ENCODE data around the gene MAF.

Gene MAF

GRCh38 chr16:79593754-79594153, 6.8 kb downstream of the MAF start:
- Histone ChIP-seq H3K36me3 (ENCODE audit: control insufficient read depth in 1 of 2, insufficient read depth in 2 of 2, low read depth in 1 of 2, low read length in 2 of 2) (peaks cover 6 to 7% of the 10 kb centered on the region in 2 experiments), H2BK15ac (ENCODE audit: low read depth, poor library complexity, severe bottlenecking) (no peak overlapping the region), H2BK5ac (ENCODE audit: low read depth, low read length, poor library complexity, severe bottlenecking) (no peak overlapping the region), H4K91ac (ENCODE audit: low read length) (no peak overlapping the region), H3K23ac (ENCODE audit: low read length in 2 of 2) (no peak overlapping the region), H3K18ac (ENCODE audit: low read depth in 1 of 2, low read length in 2 of 2) (no peak overlapping the region), H3K27me3 (ENCODE audit: control insufficient read depth in 1 of 2, insufficient read depth in 1 of 2, low read length in 2 of 2) (no peaks in the 10 kb centered on the region), H2BK120ac (ENCODE audit: low read depth, low read length) (no peak overlapping the region), H3K79me1 (replicated peaks; ENCODE audit: low read length, poor library complexity, severe bottlenecking) (peaks cover 7% of the 10 kb centered on the region), H2AK5ac (ENCODE audit: low read length, severe bottlenecking) (no peak overlapping the region), H3K27ac (ENCODE audit: low read length, poor library complexity, severe bottlenecking) (no peak overlapping the region), H3K4ac (ENCODE audit: low read depth in 1 of 2, low read length in 2 of 2) (no peak overlapping the region), H3K9ac (ENCODE audit: low read length) (peak overlapping the region; percentile 92), H3K4me1 (ENCODE audit: control insufficient read depth, insufficient read depth, low read depth, low read length) (peaks cover 7% of the 10 kb centered on the region), H3K14ac (ENCODE audit: low read length in 2 of 2) (no peak overlapping the region), H4K8ac (ENCODE audit: low read length) (no peak overlapping the region), H3K4me3 (ENCODE audit: insufficient read depth in 1 of 2, low read depth in 1 of 2, low read length in 2 of 2) (peak overlapping the region in 1 of 2 experiments; percentile 60), H3K4me2 (ENCODE audit: low read length, poor library complexity, severe bottlenecking) (no peak overlapping the region), H2AFZ (ENCODE audit: low read depth, low read length) (no peak overlapping the region), H3K9me3 (ENCODE audit: control insufficient read depth, low read length) (no peaks in the 10 kb centered on the region), H2BK12ac (ENCODE audit: low read length in 2 of 2) (no peak overlapping the region)
- no peak for DNase-seq
- 95% methylated on average over 6 of the region's 8 CpGs for WGBS

DNA sequence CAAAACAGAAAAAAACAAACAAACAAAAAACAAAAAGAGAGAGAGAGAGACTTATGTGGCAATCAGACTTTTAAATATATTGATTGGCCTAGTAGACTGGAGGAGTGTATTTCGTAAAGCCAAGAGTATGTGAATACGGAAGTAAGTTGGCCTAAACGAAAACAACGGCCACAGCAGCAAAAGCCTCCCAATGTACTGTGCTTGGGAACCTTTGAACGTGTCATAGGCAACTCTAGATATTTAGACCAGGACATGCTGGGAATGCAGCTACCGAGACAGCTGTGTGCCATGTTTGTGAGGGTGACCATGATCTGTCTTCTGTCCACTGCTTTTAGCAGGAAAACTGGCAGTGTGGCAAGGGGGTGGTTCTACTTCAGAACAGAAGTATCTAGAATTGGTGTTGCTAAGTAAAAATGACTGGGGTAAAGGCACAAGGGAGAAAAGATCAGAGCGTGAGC, 7.4 kb downstream of the MAF start:
- peak overlapping the region; percentile 92 for H3K9ac ChIP-seq (ENCODE audit: low read length)
- no peaks in the 10 kb centered on the region for H3K9me3 ChIP-seq (ENCODE audit: control insufficient read depth, low read length)
- H3K18ac ChIP-seq (ENCODE audit: low read depth in 1 of 2, low read length in 2 of 2): no peak overlapping the region
- H3K4ac ChIP-seq (ENCODE audit: low read depth in 1 of 2, low read length in 2 of 2): no peak overlapping the region
- no peak overlapping the region for H2AFZ ChIP-seq (ENCODE audit: low read depth, low read length)
- H3K36me3 ChIP-seq (ENCODE audit: control insufficient read depth in 1 of 2, insufficient read depth in 2 of 2, low read depth in 1 of 2, low read length in 2 of 2): peaks cover 6 to 7% of the 10 kb centered on the region in 2 experiments
- H3K79me1 ChIP-seq (replicated peaks; ENCODE audit: low read length, poor library complexity, severe bottlenecking): peaks cover 7% of the 10 kb centered on the region
- H4K8ac ChIP-seq (ENCODE audit: low read length): peak overlapping the region; percentile 42
- H2BK12ac ChIP-seq (ENCODE audit: low read length in 2 of 2): no peak overlapping the region
- H3K27ac ChIP-seq (ENCODE audit: low read length, poor library complexity, severe bottlenecking): no peak overlapping the region
- H3K27me3 ChIP-seq (ENCODE audit: control insufficient read depth in 1 of 2, insufficient read depth in 1 of 2, low read length in 2 of 2): no peaks in the 10 kb centered on the region
- H3K4me2 ChIP-seq (ENCODE audit: low read length, poor library complexity, severe bottlenecking): no peak overlapping the region
- peak; percentile 16 for DNase-seq
- peaks cover 7% of the 10 kb centered on the region for H3K4me1 ChIP-seq (ENCODE audit: control insufficient read depth, insufficient read depth, low read depth, low read length)
- H2BK120ac ChIP-seq (ENCODE audit: low read depth, low read length): no peak overlapping the region
- H4K91ac ChIP-seq (ENCODE audit: low read length): no peak overlapping the region
- H2BK15ac ChIP-seq (ENCODE audit: low read depth, poor library complexity, severe bottlenecking): no peak overlapping the region
- H3K23ac ChIP-seq (ENCODE audit: low read length in 2 of 2): no peak overlapping the region
- no peak overlapping the region for H2AK5ac ChIP-seq (ENCODE audit: low read length, severe bottlenecking)
- H2BK5ac ChIP-seq (ENCODE audit: low read depth, low read length, poor library complexity, severe bottlenecking): no peak overlapping the region
- peak overlapping the region in 1 of 2 experiments; percentile 60 for H3K4me3 ChIP-seq (ENCODE audit: insufficient read depth in 1 of 2, low read depth in 1 of 2, low read length in 2 of 2)
- no peak overlapping the region for H3K14ac ChIP-seq (ENCODE audit: low read length in 2 of 2)
- 75% methylated on average over 7 of the region's 7 CpGs for WGBS

DNA sequence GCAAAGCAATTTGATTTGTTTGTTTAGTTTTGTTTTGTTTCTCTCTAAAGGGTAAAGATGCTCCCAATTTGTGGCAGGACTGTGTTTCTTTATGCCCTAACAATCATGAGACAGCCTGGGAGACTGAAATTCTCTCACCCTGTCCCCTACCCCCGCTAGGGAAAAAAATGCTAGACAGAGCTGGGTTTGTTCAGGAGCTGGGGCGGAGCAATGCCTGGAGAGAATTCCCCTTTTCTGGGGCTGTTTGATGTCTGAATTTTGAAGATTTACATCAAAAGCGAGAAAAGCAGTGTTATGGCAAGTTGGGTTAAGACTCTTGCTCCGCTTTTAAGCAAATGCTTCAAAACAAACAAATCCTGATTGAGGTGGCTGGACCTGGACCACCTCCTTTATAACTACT, 8.4 kb downstream of the MAF start:
- Histone ChIP-seq H4K8ac (ENCODE audit: low read length) (no peak overlapping the region), H3K4me2 (ENCODE audit: low read length, poor library complexity, severe bottlenecking) (no peak overlapping the region), H2BK12ac (ENCODE audit: low read length in 2 of 2) (no peak overlapping the region), H3K18ac (ENCODE audit: low read depth in 1 of 2, low read length in 2 of 2) (no peak overlapping the region), H3K4me1 (ENCODE audit: control insufficient read depth, insufficient read depth, low read depth, low read length) (peaks cover 7% of the 10 kb centered on the region), H3K36me3 (ENCODE audit: control insufficient read depth in 1 of 2, insufficient read depth in 2 of 2, low read depth in 1 of 2, low read length in 2 of 2) (peaks cover 6 to 7% of the 10 kb centered on the region in 2 experiments), H3K14ac (ENCODE audit: low read length in 2 of 2) (no peak overlapping the region), H2AFZ (ENCODE audit: low read depth, low read length) (no peak overlapping the region), H3K23ac (ENCODE audit: low read length in 2 of 2) (no peak overlapping the region), H2BK120ac (ENCODE audit: low read depth, low read length) (no peak overlapping the region), H3K9ac (ENCODE audit: low read length) (peak overlapping the region; percentile 92), H3K4ac (ENCODE audit: low read depth in 1 of 2, low read length in 2 of 2) (no peak overlapping the region), H3K79me1 (replicated peaks; ENCODE audit: low read length, poor library complexity, severe bottlenecking) (peaks cover 7% of the 10 kb centered on the region), H3K4me3 (ENCODE audit: insufficient read depth in 1 of 2, low read depth in 1 of 2, low read length in 2 of 2) (no peak overlapping the region), H2AK5ac (ENCODE audit: low read length, severe bottlenecking) (no peak overlapping the region), H2BK15ac (ENCODE audit: low read depth, poor library complexity, severe bottlenecking) (no peak overlapping the region), H3K27ac (ENCODE audit: low read length, poor library complexity, severe bottlenecking) (no peak overlapping the region), H3K9me3 (ENCODE audit: control insufficient read depth, low read length) (no peaks in the 10 kb centered on the region), H2BK5ac (ENCODE audit: low read depth, low read length, poor library complexity, severe bottlenecking) (no peak overlapping the region), H3K27me3 (ENCODE audit: control insufficient read depth in 1 of 2, insufficient read depth in 1 of 2, low read length in 2 of 2) (no peaks in the 10 kb centered on the region), H4K91ac (ENCODE audit: low read length) (no peak overlapping the region)
- 90% methylated on average over 4 of the region's 4 CpGs for WGBS
- no peak for DNase-seq

GRCh38 chr16:79589601-79590102, 10.9 kb downstream of the MAF start:
- Histone ChIP-seq H3K36me3 (ENCODE audit: control insufficient read depth in 1 of 2, insufficient read depth in 2 of 2, low read depth in 1 of 2, low read length in 2 of 2) (peaks cover 2 to 7% of the 10 kb centered on the region in 2 experiments), H3K79me1 (replicated peaks; ENCODE audit: low read length, poor library complexity, severe bottlenecking) (peaks cover 7% of the 10 kb centered on the region)
- WGBS: 21% methylated on average over 43 of the region's 43 CpGs

More at GRCh38 chr16:79589601-79590102, 10.9 kb downstream of the MAF start:
- H4K8ac ChIP-seq (ENCODE audit: low read length): no peak overlapping the region
- H3K4me3 ChIP-seq (ENCODE audit: insufficient read depth in 1 of 2, low read depth in 1 of 2, low read length in 2 of 2): peak overlapping the region in 1 of 2 experiments; percentile 75
- H2BK5ac ChIP-seq (ENCODE audit: low read depth, low read length, poor library complexity, severe bottlenecking): no peak overlapping the region
- H3K27me3 ChIP-seq (ENCODE audit: control insufficient read depth in 1 of 2, insufficient read depth in 1 of 2, low read length in 2 of 2): no peaks in the 10 kb centered on the region
- H3K9ac ChIP-seq (ENCODE audit: low read length): peak overlapping the region; percentile 81
- H3K9me3 ChIP-seq (ENCODE audit: control insufficient read depth, low read length): no peaks in the 10 kb centered on the region
- H2BK15ac ChIP-seq (ENCODE audit: low read depth, poor library complexity, severe bottlenecking): no peak overlapping the region
- no peak overlapping the region for H2BK12ac ChIP-seq (ENCODE audit: low read length in 2 of 2)
- H4K91ac ChIP-seq (ENCODE audit: low read length): no peak overlapping the region
- no peak overlapping the region for H3K4ac ChIP-seq (ENCODE audit: low read depth in 1 of 2, low read length in 2 of 2)
- no peak for DNase-seq
- no peak overlapping the region for H3K18ac ChIP-seq (ENCODE audit: low read depth in 1 of 2, low read length in 2 of 2)
- no peak overlapping the region for H2AK5ac ChIP-seq (ENCODE audit: low read length, severe bottlenecking)
- no peak overlapping the region for H3K14ac ChIP-seq (ENCODE audit: low read length in 2 of 2)
- H3K4me2 ChIP-seq (ENCODE audit: low read length, poor library complexity, severe bottlenecking): no peak overlapping the region
- no peak overlapping the region for H3K23ac ChIP-seq (ENCODE audit: low read length in 2 of 2)
- no peak overlapping the region for H3K27ac ChIP-seq (ENCODE audit: low read length, poor library complexity, severe bottlenecking)
- H3K4me1 ChIP-seq (ENCODE audit: control insufficient read depth, insufficient read depth, low read depth, low read length): peaks cover 5% of the 10 kb centered on the region
- no peak overlapping the region for H2BK120ac ChIP-seq (ENCODE audit: low read depth, low read length)
- no peak overlapping the region for H2AFZ ChIP-seq (ENCODE audit: low read depth, low read length)

Measured in mesenchymal stem cell (in vitro differentiated cells and primary cell).